Testis (tissue), 3 donors: ENCODE measurements around the gene SLC25A21. TPM values are rescaled to one million over a fixed set of nuclear protein-coding genes. Genes with fewer than 3 reads are reported as not detected.
A peak's percentile ranks its signal among the peaks of the same experiment; 100 is the strongest.

Experiments
- DNase-seq: peaks from one replicate; pipeline ENCODE4 v3.0.0-alpha.2; 2019
- H3K27ac ChIP-seq, 2 donors: fragments of 200-600 bp; sonication (generic); one replicate each; pipeline ENCODE4 v1.5.1; 2019
- H3K27me3 ChIP-seq: fragments of 200-600 bp; sonication (generic); one replicate; pipeline ENCODE4 v1.5.1; 2019
- H3K36me3 ChIP-seq: fragments of 200-600 bp; sonication (generic); one replicate; pipeline ENCODE4 v1.5.1; 2017; ENCODE audit warnings: low read depth; ENCODE audit errors: missing control alignments
- H3K4me1 ChIP-seq: fragments of 200-600 bp; sonication (generic); one replicate; pipeline ENCODE4 v1.5.1; 2019
- H3K4me3 ChIP-seq, 2 donors: fragments of 200-600 bp; sonication (generic); one replicate each; pipeline ENCODE4 v1.5.1; 2017 to 2019
- H3K9me3 ChIP-seq: fragments of 200-600 bp; sonication (generic); one replicate; pipeline ENCODE4 v1.5.1; 2017
- POLR2A ChIP-seq: fragments of 450-650 bp; IDR thresholded peaks from one replicate; pipeline ENCODE4 v1.6.1; 2017; ENCODE audit warnings: antibody characterized with exemption, mild to moderate bottlenecking, moderate library complexity
- WGBS, 2 donors: methylation state at CpG; one replicate each; pipeline ENCODE4 v1.1.5; 2018; 5-methylcytosine and 5-hydroxymethylcytosine counted together
- intact Hi-C: fragments of 100-400 bp; cut with DNase I; formaldehyde crosslinking; loops from one replicate; pipeline ENCODE4 v1.15.1; 2023; ENCODE audit warnings: low total_unique reads
- polyA plus RNA-seq: library from polyadenylated mRNA; stranded (reverse); fragments of 350-450 nt; fragmentation: Illumina TruSeq; extraction: RNeasy Lipid Tissue Mini Kit (QIAGEN cat#74804); gene quantifications from one replicate; pipeline ENCODE4 v1.2.3, GENCODE V29; 2014; ENCODE audit warnings: low read depth, low replicate concordance; ENCODE audit not compliant: insufficient read depth
- total RNA-seq, 2 donors: library from RNA; depleted of rRNA; stranded (reverse); fragments of >200 nt; gene quantifications; one replicate each; pipeline ENCODE4 v1.2.3, GENCODE V29; 2016
- TF ChIP-seq, protein P1 (sequence below), 3 experiments: fragments of 450-650 bp in 2 of 3; fragments of 200-600 bp in 1 of 3; sonication (generic) in 1 of 3; IDR thresholded peaks; one replicate each; pipeline ENCODE4 v1.5.1; 2016 to 2019; ENCODE audit warnings: antibody characterized with exemption in 3 of 3, mild to moderate bottlenecking in 2 of 3, moderate library complexity in 1 of 3

SLC25A21 gene
- total and polyA plus RNA-seq, 3 donors from 2014 or later, result 4.4 to 16.0 (median 13.6) TPM

GRCh38 chr14:36996133-36996856 lies 176.1 kb downstream of the SLC25A21 start:
- H3K4me3 ChIP-seq, result no peak overlapping the region
- TF ChIP-seq POLR2A, result no peak
- TF ChIP-seq, protein P1, sequence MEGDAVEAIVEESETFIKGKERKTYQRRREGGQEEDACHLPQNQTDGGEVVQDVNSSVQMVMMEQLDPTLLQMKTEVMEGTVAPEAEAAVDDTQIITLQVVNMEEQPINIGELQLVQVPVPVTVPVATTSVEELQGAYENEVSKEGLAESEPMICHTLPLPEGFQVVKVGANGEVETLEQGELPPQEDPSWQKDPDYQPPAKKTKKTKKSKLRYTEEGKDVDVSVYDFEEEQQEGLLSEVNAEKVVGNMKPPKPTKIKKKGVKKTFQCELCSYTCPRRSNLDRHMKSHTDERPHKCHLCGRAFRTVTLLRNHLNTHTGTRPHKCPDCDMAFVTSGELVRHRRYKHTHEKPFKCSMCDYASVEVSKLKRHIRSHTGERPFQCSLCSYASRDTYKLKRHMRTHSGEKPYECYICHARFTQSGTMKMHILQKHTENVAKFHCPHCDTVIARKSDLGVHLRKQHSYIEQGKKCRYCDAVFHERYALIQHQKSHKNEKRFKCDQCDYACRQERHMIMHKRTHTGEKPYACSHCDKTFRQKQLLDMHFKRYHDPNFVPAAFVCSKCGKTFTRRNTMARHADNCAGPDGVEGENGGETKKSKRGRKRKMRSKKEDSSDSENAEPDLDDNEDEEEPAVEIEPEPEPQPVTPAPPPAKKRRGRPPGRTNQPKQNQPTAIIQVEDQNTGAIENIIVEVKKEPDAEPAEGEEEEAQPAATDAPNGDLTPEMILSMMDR (IDR thresholded peaks at IDR 0.05), result no peak
- peak; percentile 31 for DNase-seq
- intact Hi-C loops, result no loop called here
- H3K4me1 ChIP-seq, result peaks cover 5% of the 10 kb centered on the region
- H3K27me3 ChIP-seq, result no peaks in the 10 kb centered on the region
- H3K27ac ChIP-seq, result peak overlapping the region in 1 of 2 donors; percentile 9
- H3K9me3 ChIP-seq, result no peaks in the 10 kb centered on the region
- 68 to 74% methylated on average over 4 of the region's 4 CpGs for WGBS, 2 donors
- H3K36me3 ChIP-seq, result no peaks in the 10 kb centered on the region

DNA sequence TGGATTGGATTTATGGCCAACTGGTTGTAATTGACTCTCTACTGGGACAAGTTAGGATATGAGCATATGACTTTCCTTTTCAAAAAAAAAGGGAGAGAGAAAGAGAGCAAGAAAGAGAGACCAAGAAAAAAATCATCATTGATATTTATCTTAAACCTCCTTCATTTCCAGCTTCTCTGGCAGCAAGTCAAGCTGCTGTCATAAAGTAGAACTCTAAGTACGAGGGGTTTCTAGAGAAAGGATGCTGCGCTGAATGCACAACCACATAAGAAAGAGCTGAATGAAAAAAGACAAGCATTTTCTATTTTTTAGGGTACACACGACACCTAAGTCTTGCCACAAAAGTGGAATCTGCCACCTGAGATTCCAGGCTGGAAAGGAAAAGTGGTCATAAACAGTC lies 182.6 kb downstream of the SLC25A21 start:
- Histone ChIP-seq H3K27ac (no peak overlapping the region), H3K36me3 (no peaks in the 10 kb centered on the region), H3K4me3 (no peak overlapping the region), H3K9me3 (no peaks in the 10 kb centered on the region), H3K27me3 (no peaks in the 10 kb centered on the region), H3K4me1 (no peaks in the 10 kb centered on the region)
- intact Hi-C loops, result no loop called here
- DNase-seq, result no peak
- no peak for TF ChIP-seq POLR2A
- TF ChIP-seq, protein P1 (IDR thresholded peaks at IDR 0.05), result no peak
- 79 to 80% methylated on average over 3 of the region's 3 CpGs for WGBS, 2 donors

DNA sequence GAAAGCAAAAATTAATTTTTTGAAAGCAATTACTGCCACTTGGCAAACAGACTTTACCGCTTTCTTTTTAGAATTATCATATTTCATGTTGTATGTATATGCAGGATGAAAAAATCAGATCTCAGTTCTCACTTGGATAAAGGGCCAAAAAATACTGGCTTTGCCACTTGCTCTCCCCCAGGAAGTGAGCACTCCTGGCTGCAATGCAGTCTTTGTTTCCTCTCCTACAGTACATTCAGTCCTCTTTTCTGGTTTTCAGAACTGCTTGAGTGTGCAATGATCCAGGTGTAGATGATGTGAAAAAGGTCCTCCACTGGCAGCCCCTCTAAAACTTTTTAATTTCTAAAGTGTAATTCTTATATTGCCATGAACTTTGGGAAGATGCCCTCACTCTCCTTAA lies 183.4 kb downstream of the SLC25A21 start:
- Histone ChIP-seq H3K4me3 (no peak overlapping the region), H3K27me3 (no peaks in the 10 kb centered on the region), H3K36me3 (no peaks in the 10 kb centered on the region), H3K4me1 (no peaks in the 10 kb centered on the region), H3K27ac (no peak overlapping the region), H3K9me3 (no peaks in the 10 kb centered on the region)
- TF ChIP-seq, protein P1 (IDR thresholded peaks at IDR 0.05), result no peak
- no peak for TF ChIP-seq POLR2A
- WGBS, 2 donors, result 90 to 95% methylated on average over 1 of the region's 1 CpG
- intact Hi-C loops, result no loop called here
- no peak for DNase-seq

- no peak for TF ChIP-seq POLR2A
- TF ChIP-seq, protein P1 (IDR thresholded peaks at IDR 0.05), result no peak
- H3K27ac ChIP-seq, result no peak overlapping the region
- intact Hi-C loops, result no loop called here
- WGBS, 2 donors, result 79 to 85% methylated on average over 1 of the region's 1 CpG
- no peaks in the 10 kb centered on the region for H3K36me3 ChIP-seq
- H3K9me3 ChIP-seq, result no peaks in the 10 kb centered on the region
- no peak overlapping the region for H3K4me3 ChIP-seq
- DNase-seq, result no peak
- no peaks in the 10 kb centered on the region for H3K27me3 ChIP-seq
- no peaks in the 10 kb centered on the region for H3K4me1 ChIP-seq
Measured at GRCh38 chr14:36988568-36988967, 183.8 kb downstream of the SLC25A21 start.

DNA sequence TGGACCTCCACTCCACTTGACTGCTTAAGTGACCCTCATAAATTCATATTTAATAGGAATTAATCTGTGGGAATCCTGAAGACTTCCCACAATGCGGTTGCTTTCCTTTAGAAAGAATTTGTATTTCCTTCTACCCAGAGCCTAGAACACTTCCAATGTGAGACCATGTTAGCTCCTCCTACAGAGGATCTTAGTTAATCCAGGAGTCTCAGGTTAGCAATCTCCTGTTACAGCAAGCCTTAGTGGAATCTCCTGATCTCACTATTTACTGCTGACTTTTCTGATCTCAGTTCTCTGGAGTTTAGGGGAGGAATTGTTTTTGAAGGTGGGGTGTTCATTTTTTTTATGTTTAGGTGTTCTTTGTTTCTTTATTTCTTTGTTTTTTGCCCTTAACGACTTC lies 186.0 kb downstream of the SLC25A21 start:
- no peak overlapping the region for H3K27ac ChIP-seq
- DNase-seq, result no peak
- no peaks in the 10 kb centered on the region for H3K27me3 ChIP-seq
- no peaks in the 10 kb centered on the region for H3K9me3 ChIP-seq
- intact Hi-C loops, result no loop called here
- 77 to 80% methylated on average over 2 of the region's 2 CpGs for WGBS, 2 donors
- no peaks in the 10 kb centered on the region for H3K36me3 ChIP-seq
- no peak overlapping the region for H3K4me3 ChIP-seq
- H3K4me1 ChIP-seq, result no peaks in the 10 kb centered on the region
- TF ChIP-seq, protein P1 (IDR thresholded peaks at IDR 0.05), result no peak
- no peak for TF ChIP-seq POLR2A
